ENCODE measurements around the gene FGD2.

GRCh38 chr6:37077905-37078296 lies 72.4 kb downstream of the FGD2 start:
- TF ChIP-seq, protein P1, sequence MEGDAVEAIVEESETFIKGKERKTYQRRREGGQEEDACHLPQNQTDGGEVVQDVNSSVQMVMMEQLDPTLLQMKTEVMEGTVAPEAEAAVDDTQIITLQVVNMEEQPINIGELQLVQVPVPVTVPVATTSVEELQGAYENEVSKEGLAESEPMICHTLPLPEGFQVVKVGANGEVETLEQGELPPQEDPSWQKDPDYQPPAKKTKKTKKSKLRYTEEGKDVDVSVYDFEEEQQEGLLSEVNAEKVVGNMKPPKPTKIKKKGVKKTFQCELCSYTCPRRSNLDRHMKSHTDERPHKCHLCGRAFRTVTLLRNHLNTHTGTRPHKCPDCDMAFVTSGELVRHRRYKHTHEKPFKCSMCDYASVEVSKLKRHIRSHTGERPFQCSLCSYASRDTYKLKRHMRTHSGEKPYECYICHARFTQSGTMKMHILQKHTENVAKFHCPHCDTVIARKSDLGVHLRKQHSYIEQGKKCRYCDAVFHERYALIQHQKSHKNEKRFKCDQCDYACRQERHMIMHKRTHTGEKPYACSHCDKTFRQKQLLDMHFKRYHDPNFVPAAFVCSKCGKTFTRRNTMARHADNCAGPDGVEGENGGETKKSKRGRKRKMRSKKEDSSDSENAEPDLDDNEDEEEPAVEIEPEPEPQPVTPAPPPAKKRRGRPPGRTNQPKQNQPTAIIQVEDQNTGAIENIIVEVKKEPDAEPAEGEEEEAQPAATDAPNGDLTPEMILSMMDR (conservative IDR thresholded peaks at IDR 0.05 in 1 of 2, IDR thresholded peaks at IDR 0.05 in 1 of 2; ENCODE audit: extremely low read depth in 1 of 2, insufficient read depth in 1 of 2, low read depth in 1 of 2, low read length in 2 of 2), result no peak
- no peak for TF ChIP-seq EZH2 (IDR thresholded peaks at IDR 0.05; ENCODE audit: borderline replicate concordance, low read length)

Measured in mammary epithelial cell (primary cell).